H1 (cell line): ENCODE measurements around the gene USH1C. TPM values are rescaled to one million over a fixed set of nuclear protein-coding genes. Genes with fewer than 3 reads are reported as not detected.

ENCODE experiments used
- CTCF ChIA-PET: fragments of 300-600 bp; sonication (Branson Sonifier 250); formaldehyde crosslinking; loops from one replicate; lab custom pipeline; 2021; ENCODE audit not compliant: partially characterized antibody; lab: Charles Lee
- POLR2A ChIA-PET: fragments of 300-600 bp; sonication (Branson Sonifier 250); formaldehyde crosslinking; loops from one replicate; lab custom pipeline; 2021; ENCODE audit warnings: inconsistent platforms; ENCODE audit not compliant: partially characterized antibody; lab: Charles Lee
- DNase-seq, 2 experiments: peaks; one replicate each; pipeline versions ENCODE4 v3.0.0 to v3.0.0-alpha.2; 2010 to 2022; ENCODE audit warnings: low spot score in 2 of 2, low read depth in 1 of 2, mixed read lengths in 1 of 2
- FAIRE-seq: peaks from 2 replicates; lab custom pipeline; 2011; peaks lifted over from hg19 to GRCh38; lab: Jason Lieb, UNC
- H2AFZ ChIP-seq: 2 replicates; pipeline ENCODE4 v1.8.1; 2012; ENCODE audit warnings: low read length, inconsistent platforms
- H2AK5ac ChIP-seq: 2 replicates; pipeline ENCODE4 v1.6.1; 2013; ENCODE audit warnings: low read depth, low read length
- H2BK120ac ChIP-seq: replicated peaks from 2 replicates; pipeline ENCODE3; 2013; ENCODE audit warnings: low read depth, low read length, inconsistent platforms
- H2BK12ac ChIP-seq: 2 replicates; pipeline ENCODE4 v1.6.1; 2013; ENCODE audit warnings: low read depth, low read length
- H2BK15ac ChIP-seq: 2 replicates; pipeline ENCODE4 v1.6.1; 2013; ENCODE audit warnings: low read length
- H2BK20ac ChIP-seq: 2 replicates; pipeline ENCODE4 v1.6.1; 2013; ENCODE audit warnings: low read length
- H2BK5ac ChIP-seq: 2 replicates; pipeline ENCODE4 v1.6.1; 2013; ENCODE audit warnings: low read depth, low read length
- H3K14ac ChIP-seq: 2 replicates; pipeline ENCODE4 v1.6.1; 2013; ENCODE audit warnings: inconsistent platforms; ENCODE audit not compliant: insufficient read length
- H3K18ac ChIP-seq: 2 replicates; pipeline ENCODE4 v1.6.1; 2013; ENCODE audit warnings: low read length; ENCODE audit errors: extremely low read depth
- H3K23ac ChIP-seq: 2 replicates; pipeline ENCODE4 v1.6.1; 2013; ENCODE audit warnings: inconsistent platforms; ENCODE audit not compliant: insufficient read length
- H3K23me2 ChIP-seq: 2 replicates; pipeline ENCODE4 v1.6.1; 2013; ENCODE audit warnings: low read depth, low read length
- H3K27ac ChIP-seq: 2 replicates; pipeline ENCODE4 v1.6.1; 2011; ENCODE audit warnings: low read depth, low read length, inconsistent platforms
- H3K27me3 ChIP-seq, 4 experiments: replicated peaks in 1 of 4; 1 replicate in 1 of 4; 2 replicates in 3 of 4; pipeline versions ENCODE4 v1.6.1 to v1.8.1; 2011 to 2013; ENCODE audit warnings: low read length in 3 of 4, mild to moderate bottlenecking in 3 of 4, inconsistent platforms in 2 of 4, mixed read lengths in 2 of 4, moderate library complexity in 1 of 4; ENCODE audit not compliant: control insufficient read depth in 3 of 4, insufficient read depth in 3 of 4; ENCODE audit errors: extremely low read depth in 1 of 4
- H3K36me3 ChIP-seq, 4 experiments: 2 replicates each; pipeline versions ENCODE4 v1.6.1 to v1.8.1; 2011 to 2013; ENCODE audit warnings: mild to moderate bottlenecking in 4 of 4, low read length in 3 of 4, moderate library complexity in 2 of 4, control low read depth in 1 of 4, inconsistent platforms in 1 of 4; ENCODE audit not compliant: insufficient read depth in 4 of 4, control insufficient read depth in 2 of 4
- H3K4ac ChIP-seq: replicated peaks from 2 replicates; pipeline ENCODE3; 2013; ENCODE audit warnings: low read length, low read depth, mixed read lengths, inconsistent platforms; ENCODE audit not compliant: insufficient read length
- H3K4me1 ChIP-seq, 4 experiments: replicated peaks in 1 of 4; 1 replicate in 1 of 4; 2 replicates in 3 of 4; pipeline versions ENCODE4 v1.6.1 to v1.8.1; 2011 to 2013; ENCODE audit warnings: low read length in 3 of 4, inconsistent platforms in 2 of 4, mixed read lengths in 1 of 4; ENCODE audit not compliant: insufficient read depth in 4 of 4, control insufficient read depth in 3 of 4
- H3K4me2 ChIP-seq, 2 experiments: 2 replicates each; pipeline versions ENCODE4 v1.6.1 to v1.8.1; 2011 to 2013; ENCODE audit warnings: low read depth in 2 of 2, low read length in 2 of 2, control low read depth in 1 of 2, inconsistent platforms in 1 of 2, mild to moderate bottlenecking in 1 of 2; ENCODE audit not compliant: insufficient read depth in 1 of 2
- H3K4me3 ChIP-seq, 4 experiments: fragments of 200-600, 300-600 bp in 1 of 4; sonication (generic), shearing (Covaris generic), sonication (Bioruptor Twin) in 1 of 4; 2 replicates each; pipeline versions ENCODE4 v1.5.1 to v1.8.1; 2011 to 2016; ENCODE audit warnings: low read length in 4 of 4, low read depth in 3 of 4, control low read depth in 2 of 4, inconsistent platforms in 2 of 4, mild to moderate bottlenecking in 2 of 4, mixed read lengths in 1 of 4, moderate library complexity in 1 of 4; ENCODE audit not compliant: insufficient read depth in 2 of 4; ENCODE audit errors: extremely low read depth in 1 of 4
- H3K56ac ChIP-seq: replicated peaks from 2 replicates; pipeline ENCODE3; 2013; ENCODE audit warnings: low read depth, mild to moderate bottlenecking, mixed read lengths, low read length, inconsistent platforms; ENCODE audit not compliant: insufficient read length
- H3K79me1 ChIP-seq: 2 replicates; pipeline ENCODE4 v1.6.1; 2013; ENCODE audit warnings: low read depth, low read length, control low read depth
- H3K79me2 ChIP-seq, 2 experiments: 2 replicates each; pipeline versions ENCODE4 v1.6.1 to v1.8.1; 2012 to 2013; ENCODE audit warnings: low read length in 2 of 2, mild to moderate bottlenecking in 2 of 2, inconsistent platforms in 1 of 2; ENCODE audit not compliant: insufficient read depth in 2 of 2, control insufficient read depth in 1 of 2
- H3K9ac ChIP-seq, 4 experiments: replicated peaks in 1 of 4; 1 replicate in 1 of 4; 2 replicates in 3 of 4; pipeline versions ENCODE4 v1.6.1 to v1.8.1; 2011 to 2013; ENCODE audit warnings: low read depth in 3 of 4, low read length in 3 of 4, control low read depth in 2 of 4, mild to moderate bottlenecking in 2 of 4, moderate library complexity in 2 of 4, inconsistent platforms in 1 of 4; ENCODE audit errors: extremely low read depth in 1 of 4
- H3K9me3 ChIP-seq, 2 experiments: 2 replicates each; pipeline versions ENCODE4 v1.6.1 to v1.8.1; 2012 to 2013; ENCODE audit warnings: mild to moderate bottlenecking in 2 of 2, moderate library complexity in 2 of 2, control low read depth in 1 of 2, inconsistent platforms in 1 of 2, low read depth in 1 of 2, low read length in 1 of 2, mixed read lengths in 1 of 2; ENCODE audit not compliant: insufficient read depth in 2 of 2
- H4K20me1 ChIP-seq, 2 experiments: replicated peaks in 1 of 2; 2 replicates each; pipeline versions ENCODE3 to v1.8.1; 2011 to 2013; ENCODE audit warnings: inconsistent platforms in 2 of 2, low read length in 2 of 2, mild to moderate bottlenecking in 1 of 2; ENCODE audit not compliant: insufficient read depth in 2 of 2, control insufficient read depth in 1 of 2
- H4K5ac ChIP-seq: 2 replicates; pipeline ENCODE4 v1.6.1; 2013; ENCODE audit warnings: low read length, low read depth, mixed read lengths, inconsistent platforms; ENCODE audit not compliant: insufficient read length
- H4K8ac ChIP-seq: 2 replicates; pipeline ENCODE4 v1.8.0; 2013; ENCODE audit warnings: mild to moderate bottlenecking, moderate library complexity, low read length, inconsistent platforms; ENCODE audit not compliant: insufficient read depth; ENCODE audit errors: extremely low read depth
- H4K91ac ChIP-seq: replicated peaks from 2 replicates; pipeline ENCODE3; 2013; ENCODE audit warnings: low read length, mixed read lengths, inconsistent platforms; ENCODE audit not compliant: insufficient read length
- CBX5 ChIP-seq: fragments of 300-800, 300-1000 bp; sonication (generic); IDR thresholded peaks from 2 replicates; pipeline ENCODE4 v1.7.1; 2016; ENCODE audit warnings: antibody characterized with exemption, low read length, low read depth
- CEBPB ChIP-seq: IDR thresholded peaks from 2 replicates; pipeline ENCODE4 v1.6.1; 2012; ENCODE audit warnings: low read depth, low read length
- CTBP2 ChIP-seq: IDR thresholded peaks from 2 replicates; pipeline ENCODE4 v1.7.0; 2011; ENCODE audit warnings: borderline replicate concordance, mild to moderate bottlenecking, moderate library complexity, mixed read lengths, low read length; ENCODE audit not compliant: insufficient read depth, insufficient read length
- HDAC6 ChIP-seq: IDR thresholded peaks from one replicate; pipeline ENCODE4 v1.7.1; 2012; ENCODE audit warnings: low read depth, mild to moderate bottlenecking, inconsistent platforms, low read length, moderate library complexity
- KDM1A ChIP-seq: fragments of 200-600, 300-600 bp; sonication (generic); IDR thresholded peaks from 2 replicates; pipeline ENCODE4 v1.7.1; 2016; ENCODE audit warnings: mild to moderate bottlenecking, low read length, borderline replicate concordance
- KDM4A ChIP-seq: IDR thresholded peaks from one replicate; pipeline ENCODE4 v1.7.1; 2012; ENCODE audit warnings: low read depth, mild to moderate bottlenecking, moderate library complexity, low read length, inconsistent platforms; ENCODE audit not compliant: severe bottlenecking
- POLR2AphosphoS5 ChIP-seq: IDR thresholded peaks from 2 replicates; pipeline ENCODE4 v1.6.1; 2011; ENCODE audit warnings: low read depth, low read length
- SIX5 ChIP-seq: IDR thresholded peaks from 2 replicates; pipeline ENCODE4 v1.6.1; 2011; ENCODE audit warnings: mild to moderate bottlenecking, low read depth, low read length
- SP2 ChIP-seq: IDR thresholded peaks from 2 replicates; pipeline ENCODE4 v1.6.1; 2012; ENCODE audit warnings: mild to moderate bottlenecking, low read length, inconsistent platforms
- SP4 ChIP-seq: IDR thresholded peaks from 2 replicates; pipeline ENCODE4 v1.6.1; 2012; ENCODE audit warnings: low read length, inconsistent platforms
- TAF1 ChIP-seq: IDR thresholded peaks from 2 replicates; pipeline ENCODE4 v1.6.1; 2011; ENCODE audit warnings: mild to moderate bottlenecking, low read depth, low read length
- TCF12 ChIP-seq: IDR thresholded peaks from 2 replicates; pipeline ENCODE4 v1.6.1; 2011; ENCODE audit warnings: low read depth, mild to moderate bottlenecking, low read length
- YY1 ChIP-seq: IDR thresholded peaks from 2 replicates; pipeline ENCODE4 v1.6.1; 2011; ENCODE audit warnings: low read depth, mild to moderate bottlenecking, low read length
- WGBS, 2 experiments: shearing (Covaris generic) in 1 of 2; methylation state at CpG; one replicate each; pipeline versions ENCODE4 v1.1.6 to v1.1.7; 2013 to 2015; ENCODE audit warnings: low lambda C conversion rate in 2 of 2, mixed read lengths in 2 of 2, inconsistent platforms in 1 of 2, low coverage in 1 of 2, missing lambda C conversion rate in 1 of 2; ENCODE audit not compliant: insufficient replicate concordance in 2 of 2, insufficient coverage in 1 of 2, insufficient read length in 1 of 2; ENCODE audit errors: extremely low coverage in 1 of 2, missing lambda C conversion rate in 1 of 2; 5-methylcytosine and 5-hydroxymethylcytosine counted together
- polyA plus RNA-seq, 7 experiments: library from polyadenylated mRNA; depleted of rRNA in 3 of 7; stranded (reverse) in 5 of 7; unstranded in 2 of 7; fragments of >200 nt in 5 of 7; fragments of 200-250 nt in 2 of 7; gene quantifications; 1 replicate in 5 of 7; 2 replicates in 1 of 7; 4 replicates in 1 of 7; pipeline versions ENCODE4 v1.2.1 to v1.2.3, GENCODE V29; 2011 to 2013; ENCODE audit warnings: missing spikeins in 2 of 7, mixed read lengths in 2 of 7
- total RNA-seq: library from RNA; stranded (reverse); fragmentation: NEBNext Ultra II Directional; extraction: Animal tissue kit (Norgen Biotek cat#: 25700); gene quantifications from 2 replicates; pipeline ENCODE4 v1.2.1, GENCODE V29; 2021
- TF ChIP-seq, protein P1 (sequence below): IDR thresholded peaks from 2 replicates; pipeline ENCODE4 v1.6.1; 2011; ENCODE audit warnings: low read depth, mild to moderate bottlenecking, low read length; ENCODE audit not compliant: insufficient read depth

The USH1C gene
- total and polyA plus RNA-seq, 2 of the 8 experiments (the other 6 are each of a cell fraction or from before 2014, with no cell fraction given), result 1.3 to 1.6 TPM

DNA sequence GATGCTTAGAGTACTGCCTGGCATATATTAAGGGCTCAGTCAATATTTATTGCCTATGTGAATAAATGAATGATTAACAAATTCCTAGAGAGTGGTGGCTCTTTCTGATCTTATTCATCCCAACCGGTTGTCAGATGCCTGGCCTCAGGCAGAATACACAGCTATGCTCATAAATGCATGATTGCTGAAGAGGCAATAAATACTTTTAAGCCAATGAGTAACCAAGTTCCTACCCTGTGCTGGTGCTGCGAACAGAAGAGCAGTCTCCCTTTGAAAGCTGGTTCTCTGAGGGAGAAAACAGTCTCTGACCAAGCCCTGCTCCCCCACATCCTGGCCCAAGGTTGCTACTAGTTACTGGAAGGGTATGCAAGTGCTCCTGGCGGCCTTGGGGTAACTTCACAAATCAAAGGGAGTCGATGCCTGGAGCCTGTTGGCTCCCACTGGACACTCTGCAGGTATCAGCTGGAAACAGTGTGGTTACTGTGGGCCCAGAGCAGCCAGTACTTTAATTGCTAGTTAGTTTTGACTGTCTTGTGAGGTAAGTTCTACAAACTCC lies 2.8 kb downstream of the USH1C start:
- H3K79me2 ChIP-seq, result no peaks in the 10 kb centered on the region
- FAIRE-seq (no peak), DNase-seq (no peak)
- no peak overlapping the region for H4K5ac ChIP-seq
- no peak overlapping the region for H2AFZ ChIP-seq
- H3K23ac ChIP-seq, result no peak overlapping the region
- no peak overlapping the region for H3K4me2 ChIP-seq
- H3K79me1 ChIP-seq, result no peaks in the 10 kb centered on the region
- H2AK5ac ChIP-seq, result no peak overlapping the region
- no peak overlapping the region for H3K14ac ChIP-seq
- H3K27me3 ChIP-seq, result peaks cover 0 to 17% (median 7%) of the 10 kb centered on the region in 4 experiments; a peak in 4 of 7 replicates
- no peak overlapping the region for H4K91ac ChIP-seq
- H2BK120ac ChIP-seq, result no peak overlapping the region
- H3K4me3 ChIP-seq, result no peak overlapping the region
- POLR2A ChIA-PET, result interaction anchor here (1.3 to 1.7 kb wide), 2 partner anchors 12 kb away, joined by 3 to 4 read pairs; no protein-coding TSS in a partner anchor
- H4K20me1 ChIP-seq, result no peaks in the 10 kb centered on the region
- no peak overlapping the region for H4K8ac ChIP-seq
- no peaks in the 10 kb centered on the region for H3K36me3 ChIP-seq
- WGBS, 2 experiments, result 91% methylated on average over 4 of the region's 4 CpGs; no CpG with 5 or more reads in 1 of the 2 experiments
- H3K23me2 ChIP-seq, result peaks cover 3% of the 10 kb centered on the region
- H3K4ac ChIP-seq, result no peak overlapping the region
- no peak overlapping the region for H2BK5ac ChIP-seq
- H3K56ac ChIP-seq, result no peak overlapping the region
- H2BK15ac ChIP-seq, result no peak overlapping the region
- peaks cover 1 to 8% (median 3%) of the 10 kb centered on the region in 4 experiments; a peak in 6 of 7 replicates for H3K4me1 ChIP-seq
- no peak overlapping the region for H3K27ac ChIP-seq
- no peak overlapping the region for H2BK12ac ChIP-seq
- CTCF ChIA-PET, result interaction anchor here (1.0 to 3.9 kb wide), 8 partner anchors 9 to 157 kb away, joined by 3 to 21 read pairs (median 8); partner anchors contain the start of gene KCNJ11
- H3K18ac ChIP-seq, result no peak overlapping the region
- no peaks in the 10 kb centered on the region for H3K9me3 ChIP-seq
- no peak overlapping the region for H3K9ac ChIP-seq
- no peak overlapping the region for H2BK20ac ChIP-seq
- TF ChIP-seq TAF1, result no peak
- TF ChIP-seq KDM1A, result no peak
- no peak for TF ChIP-seq YY1
- TF ChIP-seq CBX5, result no peak
- no peak for TF ChIP-seq CEBPB
- TF ChIP-seq CTBP2, result no peak
- no peak for TF ChIP-seq HDAC6
- TF ChIP-seq SP4, result no peak
- TF ChIP-seq SIX5, result no peak
- TF ChIP-seq KDM4A, result no peak
- TF ChIP-seq, protein P1, sequence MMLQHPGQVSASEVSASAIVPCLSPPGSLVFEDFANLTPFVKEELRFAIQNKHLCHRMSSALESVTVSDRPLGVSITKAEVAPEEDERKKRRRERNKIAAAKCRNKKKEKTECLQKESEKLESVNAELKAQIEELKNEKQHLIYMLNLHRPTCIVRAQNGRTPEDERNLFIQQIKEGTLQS, result no peak
- TF ChIP-seq POLR2AphosphoS5, result no peak
- no peak for TF ChIP-seq SP2
- TF ChIP-seq TCF12, result no peak
